GM12801 (cell line): Measurements from ENCODE around the gene CDC5L.

ENCODE experiments used
- TF ChIP-seq, protein P1 (sequence below): IDR thresholded peaks from one replicate; pipeline ENCODE4 v1.5.1; 2011; ENCODE audit warnings: control low read depth; ENCODE audit not compliant: insufficient read length; ENCODE audit errors: extremely low read depth

Gene CDC5L

DNA sequence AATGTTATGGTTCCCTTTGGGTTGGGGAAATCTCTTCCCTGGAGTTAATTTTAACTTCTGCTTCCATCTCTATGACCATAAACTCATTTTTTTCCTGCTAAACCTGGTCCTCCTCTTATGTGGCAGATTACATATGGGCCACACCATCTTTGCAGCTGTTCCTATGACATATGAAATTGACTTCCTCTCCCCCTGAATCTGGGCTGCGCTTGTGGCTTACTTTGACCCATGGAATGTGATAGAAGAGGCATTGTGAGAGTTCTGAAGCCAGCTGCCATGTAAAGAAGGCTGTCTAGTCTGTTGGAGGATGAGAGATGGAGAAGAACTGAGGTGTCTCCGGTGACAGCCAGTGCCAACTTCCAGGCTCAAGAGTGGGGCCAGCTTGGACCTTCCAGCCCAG is 100.1 kb downstream of the CDC5L start:
- TF ChIP-seq, protein P1, sequence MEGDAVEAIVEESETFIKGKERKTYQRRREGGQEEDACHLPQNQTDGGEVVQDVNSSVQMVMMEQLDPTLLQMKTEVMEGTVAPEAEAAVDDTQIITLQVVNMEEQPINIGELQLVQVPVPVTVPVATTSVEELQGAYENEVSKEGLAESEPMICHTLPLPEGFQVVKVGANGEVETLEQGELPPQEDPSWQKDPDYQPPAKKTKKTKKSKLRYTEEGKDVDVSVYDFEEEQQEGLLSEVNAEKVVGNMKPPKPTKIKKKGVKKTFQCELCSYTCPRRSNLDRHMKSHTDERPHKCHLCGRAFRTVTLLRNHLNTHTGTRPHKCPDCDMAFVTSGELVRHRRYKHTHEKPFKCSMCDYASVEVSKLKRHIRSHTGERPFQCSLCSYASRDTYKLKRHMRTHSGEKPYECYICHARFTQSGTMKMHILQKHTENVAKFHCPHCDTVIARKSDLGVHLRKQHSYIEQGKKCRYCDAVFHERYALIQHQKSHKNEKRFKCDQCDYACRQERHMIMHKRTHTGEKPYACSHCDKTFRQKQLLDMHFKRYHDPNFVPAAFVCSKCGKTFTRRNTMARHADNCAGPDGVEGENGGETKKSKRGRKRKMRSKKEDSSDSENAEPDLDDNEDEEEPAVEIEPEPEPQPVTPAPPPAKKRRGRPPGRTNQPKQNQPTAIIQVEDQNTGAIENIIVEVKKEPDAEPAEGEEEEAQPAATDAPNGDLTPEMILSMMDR = no peak

DNA sequence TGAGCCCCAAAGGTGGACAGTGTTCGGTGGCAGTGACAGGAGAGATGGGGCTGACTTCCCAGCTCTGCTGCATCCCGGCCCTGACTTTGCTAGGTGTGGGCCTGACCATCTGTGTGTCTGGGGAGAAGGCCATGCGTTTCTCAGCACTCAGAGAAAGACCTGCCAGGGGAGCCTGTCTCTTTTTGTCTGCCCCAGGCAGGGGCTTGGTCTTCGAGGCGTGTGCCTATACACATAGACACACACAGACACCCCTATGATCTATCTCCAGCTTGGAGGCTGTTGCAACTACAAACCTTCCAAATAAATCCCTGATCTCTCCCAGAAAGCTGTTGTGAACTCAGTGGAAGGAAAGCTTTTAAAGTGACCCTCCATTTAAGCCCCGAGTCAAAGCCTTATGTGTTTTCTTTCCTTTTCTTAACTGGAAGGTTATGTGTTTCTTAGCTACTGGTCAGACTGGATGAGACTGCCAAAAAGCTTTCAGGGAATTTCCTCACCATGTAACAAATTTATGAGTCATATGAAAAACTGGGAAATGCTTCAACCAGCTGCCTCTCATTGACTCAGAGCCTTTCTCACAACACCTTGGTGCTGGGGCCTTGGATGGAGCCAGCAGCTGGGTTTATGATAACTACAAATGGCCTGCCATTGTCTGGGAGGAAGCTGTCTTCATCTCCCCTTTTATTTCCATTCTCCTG is 102.6 kb downstream of the CDC5L start:
- TF ChIP-seq, protein P1 = no peak

DNA sequence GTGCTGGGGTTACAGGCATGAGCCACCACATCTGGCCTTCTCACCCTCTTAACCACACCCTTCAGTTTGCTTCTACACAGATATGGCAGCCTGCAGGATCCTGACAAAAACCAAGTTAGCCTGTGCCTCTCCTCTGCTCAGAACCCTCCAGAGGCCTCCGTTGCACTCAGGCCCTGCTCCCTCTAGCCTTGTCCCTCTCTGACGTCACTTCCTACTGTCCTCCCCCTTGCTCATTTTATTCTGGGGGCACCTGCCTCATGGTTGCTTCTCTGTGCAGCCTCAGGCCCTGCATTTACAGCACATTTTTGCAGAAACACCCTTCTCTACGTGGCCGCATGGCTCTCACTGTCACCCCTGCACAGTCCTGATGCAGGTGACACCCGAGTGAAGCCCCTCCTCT is 105.6 kb downstream of the CDC5L start:
- TF ChIP-seq, protein P1 = no peak

DNA sequence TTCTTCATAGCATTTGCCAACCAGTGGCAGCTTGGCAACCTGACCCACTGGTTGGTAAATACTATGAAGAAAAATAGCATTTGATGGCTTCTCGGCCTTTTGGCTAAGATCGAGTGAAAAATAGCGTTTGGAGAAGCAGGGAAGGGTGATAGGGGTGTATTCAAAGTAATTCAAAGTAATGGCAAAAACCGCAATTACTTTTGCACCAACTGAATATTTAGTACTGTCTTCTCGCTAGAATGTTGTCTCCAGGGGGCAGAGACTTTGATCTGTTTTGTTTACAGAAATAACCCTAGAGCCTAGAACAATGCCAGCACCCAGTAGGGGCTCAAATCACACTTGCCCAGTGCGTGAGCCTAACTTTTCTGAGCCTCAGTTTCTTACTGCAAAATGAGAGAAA is 106.1 kb downstream of the CDC5L start:
- TF ChIP-seq, protein P1 = no peak

DNA sequence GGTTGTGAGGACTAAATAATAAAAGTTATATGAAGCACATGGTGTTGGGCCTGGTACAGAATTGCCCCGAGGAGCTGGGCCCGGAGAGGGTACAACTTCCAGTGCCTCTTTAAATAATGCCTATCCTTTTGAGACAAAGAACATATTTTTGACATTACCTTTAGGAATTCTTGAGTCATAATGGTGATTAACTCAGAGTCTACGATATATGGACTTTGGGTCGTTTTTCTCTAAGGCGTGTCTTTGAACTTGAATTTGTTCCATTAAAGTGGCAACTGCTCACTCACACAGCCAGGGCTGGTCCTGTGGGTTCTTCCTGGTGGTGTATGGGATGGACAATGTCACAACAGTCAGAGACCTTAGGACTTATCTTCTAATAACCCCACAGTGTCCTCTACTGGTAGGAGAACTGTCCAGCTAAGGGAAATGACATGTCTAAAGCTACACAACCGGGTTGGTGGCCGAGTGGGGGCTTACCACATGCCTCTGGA is 106.5 kb downstream of the CDC5L start:
- TF ChIP-seq, protein P1 = no peak

DNA sequence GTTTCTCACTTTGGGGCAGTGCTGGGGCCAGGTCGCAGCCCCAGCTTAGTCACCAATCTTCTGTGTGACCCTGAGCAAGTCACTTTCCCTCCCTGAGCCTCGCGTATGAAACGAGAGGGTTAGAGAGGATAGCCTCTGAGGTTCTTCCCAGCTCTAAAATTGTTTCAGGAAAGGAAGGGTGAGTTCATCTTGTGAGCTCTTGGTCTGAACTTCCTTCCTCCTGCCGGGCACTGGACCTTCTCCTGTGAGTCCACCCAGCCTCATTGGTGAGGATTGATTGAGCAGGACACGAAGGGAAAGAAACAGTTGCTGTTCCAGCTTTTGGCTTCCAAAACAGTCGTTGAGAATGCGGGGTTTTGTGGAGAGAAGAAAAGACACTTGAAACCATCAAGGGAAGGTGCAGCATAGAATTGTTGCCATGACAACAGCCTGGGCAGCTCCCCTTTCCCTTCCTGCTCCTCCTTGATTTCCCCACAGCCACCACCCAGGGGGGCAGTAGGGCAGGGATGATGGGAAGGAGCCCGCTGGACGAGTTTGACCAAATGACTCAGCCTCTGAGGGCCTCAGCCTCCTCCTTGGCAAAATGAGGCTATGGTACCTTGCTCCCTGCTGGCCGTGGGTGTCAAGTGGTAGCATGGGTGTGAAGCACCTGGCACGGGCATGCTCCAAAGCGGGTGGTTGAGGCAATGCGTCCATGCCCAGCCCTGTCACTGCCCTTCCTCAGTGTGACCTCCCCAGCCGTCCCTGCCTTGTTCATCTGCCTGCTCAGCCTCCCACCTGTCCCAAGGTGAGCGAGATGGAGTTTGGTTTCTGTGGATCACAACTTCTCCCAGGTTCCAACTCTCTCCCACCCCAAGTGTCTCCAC is 107.8 kb downstream of the CDC5L start:
- TF ChIP-seq, protein P1 = no peak

DNA sequence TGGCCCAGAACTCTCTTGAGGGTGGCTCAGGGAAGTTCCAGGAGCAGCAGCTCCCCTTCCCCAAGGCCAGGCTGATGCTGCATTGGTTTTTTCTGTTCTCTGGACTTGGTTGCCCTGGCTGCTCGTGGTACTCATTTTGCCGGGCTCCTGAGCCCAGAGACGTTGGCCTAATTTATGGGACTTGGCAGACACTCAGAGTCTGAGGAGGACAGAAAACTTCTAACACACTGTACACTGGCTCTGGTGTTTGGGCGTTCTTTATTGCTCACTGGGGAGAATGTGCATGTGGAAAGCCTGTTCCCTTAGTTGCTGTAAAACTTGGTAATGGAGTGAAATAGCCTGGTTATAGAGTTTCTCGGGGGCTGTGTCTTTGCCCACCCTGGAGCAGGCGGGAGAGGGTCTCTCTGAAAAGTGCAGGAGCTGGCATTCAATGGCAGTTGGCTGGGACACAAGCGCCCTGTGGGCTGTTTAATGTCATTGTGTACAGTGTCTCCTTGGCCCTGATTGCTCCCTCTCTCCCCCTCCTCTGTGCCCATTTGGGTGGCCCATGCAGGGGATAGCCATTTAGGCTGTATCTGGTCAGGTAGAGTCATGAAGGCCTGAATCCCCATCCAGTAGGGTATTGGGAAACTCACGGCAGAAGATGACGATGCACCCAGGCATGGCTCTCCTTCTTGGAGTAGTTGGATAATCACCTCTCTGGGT is 109.3 kb downstream of the CDC5L start:
- TF ChIP-seq, protein P1 = no peak
